Liver (tissue), 9 donors: ENCODE data around the gene SURF2. TPM values are rescaled to one million over a fixed set of nuclear protein-coding genes. Genes with fewer than 3 reads are reported as not detected.
"Not testable (repeated sequence)": the region's sequence is repeated elsewhere in the genome, so short reads cannot be mapped to it uniquely, and the experiment has no call there.

ENCODE experiments used
- DNase-seq: peaks from one replicate; pipeline ENCODE4 v3.0.0-alpha.2; 2017; ENCODE audit warnings: low spot score
- H3K27ac ChIP-seq, 2 donors: one replicate each; pipeline ENCODE4 v1.7.0; 2013; ENCODE audit warnings: inconsistent platforms in 2 of 2, low read length in 2 of 2, control low read depth in 1 of 2, low read depth in 1 of 2, mild to moderate bottlenecking in 1 of 2
- H3K27me3 ChIP-seq, 4 donors: one replicate each; pipeline versions ENCODE4 v1.6.1 to v1.7.0; 2013; ENCODE audit warnings: low read length in 3 of 4, inconsistent platforms in 1 of 4, mild to moderate bottlenecking in 1 of 4, moderate library complexity in 1 of 4; ENCODE audit not compliant: control insufficient read depth in 4 of 4, insufficient read depth in 4 of 4
- H3K36me3 ChIP-seq, 4 donors: one replicate each; pipeline versions ENCODE4 v1.6.1 to v1.7.0; 2013; ENCODE audit warnings: low read length in 3 of 4, mild to moderate bottlenecking in 3 of 4, low read depth in 1 of 4, moderate library complexity in 1 of 4; ENCODE audit not compliant: control insufficient read depth in 4 of 4, insufficient read depth in 3 of 4
- H3K4me1 ChIP-seq, 4 donors: one replicate each; pipeline versions ENCODE4 v1.6.1 to v1.7.0; 2013; ENCODE audit warnings: low read length in 3 of 4, mild to moderate bottlenecking in 3 of 4, moderate library complexity in 1 of 4; ENCODE audit not compliant: control insufficient read depth in 4 of 4, insufficient read depth in 4 of 4
- H3K4me3 ChIP-seq, 3 donors: one replicate each; pipeline versions ENCODE4 v1.6.1 to v1.7.0; 2013; ENCODE audit warnings: low read length in 3 of 3, control low read depth in 1 of 3, low read depth in 1 of 3, mild to moderate bottlenecking in 1 of 3
- H3K9ac ChIP-seq, 2 donors: one replicate each; pipeline ENCODE4 v1.7.0; 2013; ENCODE audit warnings: low read length in 2 of 2, mild to moderate bottlenecking in 2 of 2, moderate library complexity in 2 of 2, control low read depth in 1 of 2, low read depth in 1 of 2
- H3K9me3 ChIP-seq, 4 donors: one replicate each; pipeline versions ENCODE4 v1.6.1 to v1.7.0; 2013; ENCODE audit warnings: low read length in 3 of 4; ENCODE audit not compliant: control insufficient read depth in 4 of 4
- GABPA ChIP-seq, 2 donors: IDR thresholded peaks in 1 of 2; conservative IDR thresholded peaks in 1 of 2; 2 replicates each; pipeline ENCODE4 v1.6.1; 2016; ENCODE audit warnings: antibody characterized with exemption in 2 of 2, mild to moderate bottlenecking in 1 of 2, moderate library complexity in 1 of 2
- HNF4A ChIP-seq, 2 donors: conservative IDR thresholded peaks; 2 replicates each; pipeline ENCODE4 v1.6.1; 2016; ENCODE audit warnings: antibody characterized with exemption in 2 of 2, mild to moderate bottlenecking in 2 of 2
- HNF4G ChIP-seq: IDR thresholded peaks from 2 replicates; pipeline ENCODE4 v1.6.1; 2016; ENCODE audit warnings: antibody characterized with exemption
- NR2F2 ChIP-seq: IDR thresholded peaks from 2 replicates; pipeline ENCODE4 v1.6.1; 2016; ENCODE audit warnings: antibody characterized with exemption
- WGBS: extraction: QIAGEN DNeasy Blood & Tissue Kit; methylation state at CpG from one replicate; pipeline ENCODE4 v1.1.7; 2013; 5-methylcytosine and 5-hydroxymethylcytosine counted together
- polyA plus RNA-seq, 2 donors: library from polyadenylated mRNA; stranded (reverse) in 1 of 2; unstranded in 1 of 2; fragments of 200-250 nt in 1 of 2; fragments of >200 nt in 1 of 2; fragmentation: Nextera tagmentation in 1 of 2; extraction: Ambion mirVana in 1 of 2; gene quantifications; one replicate each; pipeline versions ENCODE4 v1.2.1 to v1.2.3, GENCODE V29; 2013 to 2015
- total RNA-seq, 2 donors: library from RNA; depleted of rRNA; stranded (reverse); fragments of >200 nt; gene quantifications; one replicate each; pipeline ENCODE4 v1.2.3, GENCODE V29; 2014
- TF ChIP-seq, protein P1 (sequence below): IDR thresholded peaks from 2 replicates; pipeline ENCODE4 v1.6.1; 2016; ENCODE audit warnings: antibody characterized with exemption, mild to moderate bottlenecking
- donor health status: healthy.
- donor health status: healthy.
- donor health status: healthy.
- donor health status: healthy.
- donor health status: healthy.

Gene SURF2
- total and polyA plus RNA-seq, 4 donors, result 6.0 to 15.8 (median 13.7) TPM

DNA sequence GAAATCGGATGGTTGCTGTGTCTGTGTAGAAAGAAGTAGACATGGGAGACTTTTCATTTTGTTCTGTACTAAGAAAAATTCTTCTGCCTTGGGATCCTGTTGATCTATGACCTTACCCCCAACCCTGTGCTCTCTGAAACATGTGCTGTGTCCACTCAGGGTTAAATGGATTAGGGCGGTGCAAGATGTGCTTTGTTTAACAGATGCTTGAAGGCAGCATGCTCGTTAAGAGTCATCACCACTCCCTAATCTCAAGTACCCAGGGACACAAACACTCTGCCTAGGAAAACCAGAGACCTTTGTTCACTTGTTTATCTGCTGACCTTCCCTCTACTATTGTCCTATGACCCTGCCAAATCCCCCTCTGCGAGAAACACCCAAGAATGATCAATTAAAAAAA, 35.1 kb downstream of the SURF2 start:
- H3K36me3 ChIP-seq, H3K9ac ChIP-seq, H3K4me3 ChIP-seq, DNase-seq, H3K9me3 ChIP-seq, H3K27me3 ChIP-seq, H3K27ac ChIP-seq, H3K4me1 ChIP-seq: not testable (repeated sequence)
- WGBS, result 28% methylated on average over 3 of the region's 4 CpGs

DNA sequence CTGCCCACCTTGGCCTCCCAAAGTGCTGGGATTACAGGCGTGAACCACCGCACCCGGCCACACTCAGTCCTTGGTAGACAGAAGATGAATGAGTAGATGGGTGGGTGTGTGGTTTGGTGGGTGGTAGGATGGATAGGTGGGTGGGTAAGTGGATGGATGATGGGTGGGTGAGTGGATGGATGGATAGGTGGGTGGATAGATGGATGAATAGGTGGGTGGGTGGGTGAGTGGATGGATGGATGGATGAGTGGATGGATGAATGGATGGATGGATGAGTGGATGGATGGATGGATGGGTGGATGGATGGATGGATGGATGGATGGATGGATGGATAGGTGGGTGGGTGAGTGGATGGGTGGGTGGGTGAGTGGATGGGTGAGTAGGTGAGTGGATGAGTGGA, 36.0 kb downstream of the SURF2 start:
- DNase-seq, H3K27ac ChIP-seq, H3K4me3 ChIP-seq, H3K4me1 ChIP-seq, H3K36me3 ChIP-seq, H3K27me3 ChIP-seq, H3K9me3 ChIP-seq, H3K9ac ChIP-seq: not testable (repeated sequence)
- 94% methylated on average over 3 of the region's 3 CpGs for WGBS

DNA sequence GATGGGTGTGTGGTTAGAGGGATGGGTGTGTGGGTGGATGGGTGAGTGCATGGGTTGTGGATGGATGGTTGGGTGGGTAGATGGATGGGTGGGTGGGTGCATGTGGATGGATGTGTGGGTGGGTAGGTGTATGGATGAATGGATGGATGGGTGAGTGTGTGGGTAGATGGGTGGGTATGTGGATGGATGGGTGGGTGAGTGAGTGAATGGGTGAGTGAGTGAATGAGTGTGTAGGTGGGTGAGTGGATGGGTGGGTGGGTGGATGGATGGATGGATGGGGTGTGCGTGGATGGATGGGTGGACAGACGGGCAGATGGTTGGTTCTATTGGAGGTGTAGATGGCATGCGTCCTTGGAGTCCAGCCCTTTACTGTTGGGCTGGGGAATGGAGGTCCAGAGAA, 37.0 kb downstream of the SURF2 start:
- WGBS, result 93% methylated on average over 3 of the region's 3 CpGs
- H3K27me3 ChIP-seq, result peaks cover 0 to 7% (median 0%) of the 10 kb centered on the region in 4 donors
- H3K4me1 ChIP-seq, result no peaks in the 10 kb centered on the region
- no peak overlapping the region for H3K9ac ChIP-seq
- no peak for DNase-seq
- H3K36me3 ChIP-seq, result no peaks in the 10 kb centered on the region
- H3K27ac ChIP-seq, result no peak overlapping the region
- TF ChIP-seq NR2F2, result no peak
- TF ChIP-seq HNF4G, result no peak
- no peak for TF ChIP-seq GABPA (IDR thresholded peaks at IDR 0.05 in 1 of 2, conservative IDR thresholded peaks at IDR 0.05 in 1 of 2)
- TF ChIP-seq, protein P1, sequence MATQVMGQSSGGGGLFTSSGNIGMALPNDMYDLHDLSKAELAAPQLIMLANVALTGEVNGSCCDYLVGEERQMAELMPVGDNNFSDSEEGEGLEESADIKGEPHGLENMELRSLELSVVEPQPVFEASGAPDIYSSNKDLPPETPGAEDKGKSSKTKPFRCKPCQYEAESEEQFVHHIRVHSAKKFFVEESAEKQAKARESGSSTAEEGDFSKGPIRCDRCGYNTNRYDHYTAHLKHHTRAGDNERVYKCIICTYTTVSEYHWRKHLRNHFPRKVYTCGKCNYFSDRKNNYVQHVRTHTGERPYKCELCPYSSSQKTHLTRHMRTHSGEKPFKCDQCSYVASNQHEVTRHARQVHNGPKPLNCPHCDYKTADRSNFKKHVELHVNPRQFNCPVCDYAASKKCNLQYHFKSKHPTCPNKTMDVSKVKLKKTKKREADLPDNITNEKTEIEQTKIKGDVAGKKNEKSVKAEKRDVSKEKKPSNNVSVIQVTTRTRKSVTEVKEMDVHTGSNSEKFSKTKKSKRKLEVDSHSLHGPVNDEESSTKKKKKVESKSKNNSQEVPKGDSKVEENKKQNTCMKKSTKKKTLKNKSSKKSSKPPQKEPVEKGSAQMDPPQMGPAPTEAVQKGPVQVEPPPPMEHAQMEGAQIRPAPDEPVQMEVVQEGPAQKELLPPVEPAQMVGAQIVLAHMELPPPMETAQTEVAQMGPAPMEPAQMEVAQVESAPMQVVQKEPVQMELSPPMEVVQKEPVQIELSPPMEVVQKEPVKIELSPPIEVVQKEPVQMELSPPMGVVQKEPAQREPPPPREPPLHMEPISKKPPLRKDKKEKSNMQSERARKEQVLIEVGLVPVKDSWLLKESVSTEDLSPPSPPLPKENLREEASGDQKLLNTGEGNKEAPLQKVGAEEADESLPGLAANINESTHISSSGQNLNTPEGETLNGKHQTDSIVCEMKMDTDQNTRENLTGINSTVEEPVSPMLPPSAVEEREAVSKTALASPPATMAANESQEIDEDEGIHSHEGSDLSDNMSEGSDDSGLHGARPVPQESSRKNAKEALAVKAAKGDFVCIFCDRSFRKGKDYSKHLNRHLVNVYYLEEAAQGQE, result no peak
- no peak for TF ChIP-seq HNF4A (conservative IDR thresholded peaks at IDR 0.05)
- H3K4me3 ChIP-seq, result no peak overlapping the region
- no peaks in the 10 kb centered on the region for H3K9me3 ChIP-seq

DNA sequence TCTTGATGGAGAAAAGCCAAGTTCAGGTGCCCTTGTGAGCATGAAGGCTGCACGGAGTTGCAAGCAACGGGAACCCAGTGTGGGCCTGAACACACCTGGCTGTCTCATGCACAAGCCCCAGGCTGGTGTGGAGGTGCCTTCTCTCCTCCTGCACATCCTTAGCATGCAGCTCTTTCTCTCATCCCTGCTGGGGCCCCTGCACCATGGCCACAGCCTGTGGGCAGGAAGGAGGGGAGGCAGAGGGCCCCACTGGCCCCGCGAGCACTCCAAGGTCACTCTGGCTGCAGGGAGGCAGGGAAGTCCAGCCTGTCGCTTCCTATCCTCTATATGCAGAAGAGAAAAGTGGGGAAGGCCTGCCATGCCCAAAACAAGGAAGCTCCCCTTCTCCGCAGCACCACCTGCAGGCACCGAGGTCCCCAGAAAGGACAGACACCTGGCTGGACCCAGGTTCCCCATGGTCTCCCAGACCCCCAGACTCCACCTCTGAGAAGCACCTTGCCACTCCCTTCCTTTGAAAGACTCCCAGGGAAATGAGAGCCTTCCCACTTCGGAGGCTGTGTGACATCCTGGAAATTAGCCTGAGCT, 38.4 kb downstream of the SURF2 start:
- Histone ChIP-seq H3K27me3 (peaks cover 0 to 7% (median 0%) of the 10 kb centered on the region in 4 donors), H3K9ac (no peak overlapping the region), H3K9me3 (no peaks in the 10 kb centered on the region), H3K4me3 (no peak overlapping the region), H3K4me1 (no peaks in the 10 kb centered on the region), H3K27ac (no peak overlapping the region), H3K36me3 (no peaks in the 10 kb centered on the region)
- DNase-seq, result no peak
- WGBS, result 32% methylated on average over 8 of the region's 8 CpGs
- TF ChIP-seq GABPA (IDR thresholded peaks at IDR 0.05 in 1 of 2, conservative IDR thresholded peaks at IDR 0.05 in 1 of 2), result no peak
